ENCODE data around the gene CNPPD1. TPM values are rescaled to one million over a fixed set of nuclear protein-coding genes. Genes with fewer than 3 reads are reported as not detected.
"Not testable (repeated sequence)": the region's sequence is repeated elsewhere in the genome, so short reads cannot be mapped to it uniquely, and the experiment has no call there.

The CNPPD1 gene
- polyA plus RNA-seq, 3 donors: 61.4 to 69.5 (median 61.5) TPM

- DNase-seq (ENCODE audit: low read depth in 3 of 3, low spot score in 2 of 3): no peak
These were observed 32.8 kb upstream of the CNPPD1 start for GRCh38 chr2:219209236-219210195.

GRCh38 chr2:219207884-219208740 lies 31.4 kb upstream of the CNPPD1 start:
- DNase-seq (ENCODE audit: low read depth in 3 of 3, low spot score in 2 of 3): no peak

GRCh38 chr2:219207134-219207883 lies 30.6 kb upstream of the CNPPD1 start:
- no peak for DNase-seq (ENCODE audit: low read depth in 3 of 3, low spot score in 2 of 3)

GRCh38 chr2:219206328-219207133 lies 29.8 kb upstream of the CNPPD1 start, which contains the start of gene ZFAND2B:
Gene ZFAND2B (plus strand): TSS chr2:219206782. CDS start chr2:219206988, 206 bp downstream.
- peak; percentile 82 to 93 (median 90) for DNase-seq (ENCODE audit: low read depth in 3 of 3, low spot score in 2 of 3)

GRCh38 chr2:219205981-219206327 lies 29.2 kb upstream of the CNPPD1 start:
- no peak for DNase-seq (ENCODE audit: low read depth in 3 of 3, low spot score in 2 of 3)

- DNase-seq (ENCODE audit: low read depth in 3 of 3, low spot score in 2 of 3): no peak
These were observed 28.4 kb upstream of the CNPPD1 start for GRCh38 chr2:219205165-219205538.

GRCh38 chr2:219204425-219205164 lies 27.9 kb upstream of the CNPPD1 start:
- DNase-seq (ENCODE audit: low read depth in 3 of 3, low spot score in 2 of 3): no peak

GRCh38 chr2:219201331-219201730 lies 24.6 kb upstream of the CNPPD1 start:
- DNase-seq (ENCODE audit: low read depth in 3 of 3, low spot score in 2 of 3): not testable (repeated sequence)

GRCh38 chr2:219200502-219201326 lies 24.0 kb upstream of the CNPPD1 start:
- not testable (repeated sequence) for DNase-seq (ENCODE audit: low read depth in 3 of 3, low spot score in 2 of 3)

GRCh38 chr2:219199470-219200211 lies 22.9 kb upstream of the CNPPD1 start:
- no peak for DNase-seq (ENCODE audit: low read depth in 3 of 3, low spot score in 2 of 3)

GRCh38 chr2:219198974-219199373 lies 22.2 kb upstream of the CNPPD1 start:
- DNase-seq (ENCODE audit: low read depth in 3 of 3, low spot score in 2 of 3): no peak

- DNase-seq (ENCODE audit: low read depth in 3 of 3, low spot score in 2 of 3): no peak
These were observed 20.7 kb upstream of the CNPPD1 start for GRCh38 chr2:219197388-219197787.

GRCh38 chr2:219186754-219187456 lies 10.2 kb upstream of the CNPPD1 start:
- no peak for DNase-seq (ENCODE audit: low read depth in 3 of 3, low spot score in 2 of 3)

GRCh38 chr2:219184121-219184520 lies 7.4 kb upstream of the CNPPD1 start:
- no peak for DNase-seq (ENCODE audit: low read depth in 3 of 3, low spot score in 2 of 3)

- DNase-seq (ENCODE audit: low read depth in 3 of 3, low spot score in 2 of 3): no peak
These were observed 6.5 kb upstream of the CNPPD1 start for GRCh38 chr2:219183151-219183772.

- DNase-seq (ENCODE audit: low read depth in 3 of 3, low spot score in 2 of 3): no peak
These were observed 5.8 kb upstream of the CNPPD1 start for GRCh38 chr2:219182331-219183150.
